ENCODE data around the gene VCAN.
A peak's percentile ranks its signal among the peaks of the same experiment; 100 is the strongest.

The VCAN gene

DNA sequence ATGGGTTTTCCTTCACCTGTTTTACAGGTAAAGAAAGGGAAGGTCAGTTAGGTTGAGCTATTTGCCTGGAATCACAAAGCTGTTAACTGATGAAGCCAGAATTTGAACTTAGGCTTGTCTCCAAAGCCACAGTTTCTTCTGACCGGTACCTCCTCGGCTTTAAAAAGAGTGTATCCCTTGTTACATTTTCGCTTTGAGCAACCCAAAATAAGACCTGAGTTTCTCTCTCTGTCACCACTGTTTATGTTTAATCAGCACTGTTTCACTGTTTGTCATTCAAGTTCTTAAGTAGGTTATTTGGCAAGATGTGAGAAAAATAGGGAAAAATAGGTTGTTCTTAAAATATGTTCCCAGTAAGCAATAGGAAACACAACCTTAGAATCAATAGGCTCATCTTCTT, 84.6 kb downstream of the VCAN start:
- TF ChIP-seq, protein P1, sequence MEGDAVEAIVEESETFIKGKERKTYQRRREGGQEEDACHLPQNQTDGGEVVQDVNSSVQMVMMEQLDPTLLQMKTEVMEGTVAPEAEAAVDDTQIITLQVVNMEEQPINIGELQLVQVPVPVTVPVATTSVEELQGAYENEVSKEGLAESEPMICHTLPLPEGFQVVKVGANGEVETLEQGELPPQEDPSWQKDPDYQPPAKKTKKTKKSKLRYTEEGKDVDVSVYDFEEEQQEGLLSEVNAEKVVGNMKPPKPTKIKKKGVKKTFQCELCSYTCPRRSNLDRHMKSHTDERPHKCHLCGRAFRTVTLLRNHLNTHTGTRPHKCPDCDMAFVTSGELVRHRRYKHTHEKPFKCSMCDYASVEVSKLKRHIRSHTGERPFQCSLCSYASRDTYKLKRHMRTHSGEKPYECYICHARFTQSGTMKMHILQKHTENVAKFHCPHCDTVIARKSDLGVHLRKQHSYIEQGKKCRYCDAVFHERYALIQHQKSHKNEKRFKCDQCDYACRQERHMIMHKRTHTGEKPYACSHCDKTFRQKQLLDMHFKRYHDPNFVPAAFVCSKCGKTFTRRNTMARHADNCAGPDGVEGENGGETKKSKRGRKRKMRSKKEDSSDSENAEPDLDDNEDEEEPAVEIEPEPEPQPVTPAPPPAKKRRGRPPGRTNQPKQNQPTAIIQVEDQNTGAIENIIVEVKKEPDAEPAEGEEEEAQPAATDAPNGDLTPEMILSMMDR (IDR thresholded peaks at IDR 0.05; ENCODE audit: low read depth, low read length, missing control alignments) = no peak
- no peak for DNase-seq (ENCODE audit: low read depth)

DNA sequence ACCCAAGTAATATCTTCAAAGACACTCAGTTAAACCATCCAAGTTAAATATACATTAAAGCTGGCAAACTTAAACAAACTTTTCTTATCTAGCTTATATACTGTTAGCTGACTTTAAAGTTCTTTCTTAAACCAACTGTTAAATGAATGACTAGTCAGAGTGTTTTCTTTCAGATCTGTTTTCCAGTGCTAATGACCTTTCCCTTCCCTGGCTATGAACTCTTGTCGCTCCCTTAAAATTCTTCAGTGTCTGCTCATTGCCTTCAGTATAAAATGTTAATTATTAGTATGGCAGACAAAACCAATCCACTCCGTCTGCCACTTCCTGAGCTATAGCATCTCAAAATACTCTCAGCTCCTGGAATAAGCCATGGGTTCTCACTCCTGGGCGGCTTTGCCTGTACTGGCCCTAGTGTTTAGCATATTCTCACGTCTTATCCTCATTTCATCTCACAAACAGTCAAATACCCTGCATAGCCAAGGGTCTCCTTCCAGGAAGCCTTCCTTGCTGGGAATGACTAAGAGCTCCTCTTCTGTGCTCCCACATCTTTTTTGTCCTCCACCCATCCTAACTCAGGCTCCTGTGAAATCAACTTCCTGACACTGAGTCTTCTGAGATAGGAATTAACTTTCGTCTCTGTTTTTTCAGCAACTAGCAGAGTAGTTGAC, 87.7 kb downstream of the VCAN start:
- no peak for DNase-seq (ENCODE audit: low read depth)
- TF ChIP-seq, protein P1 (IDR thresholded peaks at IDR 0.05; ENCODE audit: low read depth, low read length, missing control alignments) = no peak
- H3K4me3 ChIP-seq (ENCODE audit: low read depth, low read length) = no peak overlapping the region

More for the DNA sequence above, 84.6 kb downstream of the VCAN start:
- no peak overlapping the region for H3K4me3 ChIP-seq (ENCODE audit: low read depth, low read length)

DNA sequence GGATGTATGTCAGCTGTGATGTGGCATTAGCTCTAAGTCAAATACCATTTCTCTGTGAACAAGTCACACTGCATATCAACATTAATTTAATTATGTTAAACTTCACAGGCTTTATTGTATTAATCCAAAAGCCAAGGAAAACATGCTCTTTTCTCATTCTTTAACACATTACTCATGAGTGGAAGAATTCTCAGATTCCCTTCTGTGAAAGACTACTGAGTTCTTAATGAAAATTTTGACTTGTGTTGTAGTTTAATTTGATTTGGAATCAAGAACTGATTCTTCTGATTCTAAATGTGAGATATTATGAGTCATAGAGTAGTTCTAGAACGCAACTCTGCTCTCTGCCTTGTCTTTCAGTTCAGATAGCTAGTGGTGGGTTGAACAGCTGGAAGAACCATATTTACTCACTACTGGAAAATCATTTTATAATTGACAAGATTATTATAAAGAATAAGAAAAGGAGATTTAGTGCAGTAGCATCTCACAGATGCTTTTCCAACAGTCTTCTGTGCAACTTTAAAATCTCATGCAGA, 90.6 kb downstream of the VCAN start:
- DNase-seq (ENCODE audit: low read depth) = no peak
- TF ChIP-seq, protein P1 (IDR thresholded peaks at IDR 0.05; ENCODE audit: low read depth, low read length, missing control alignments) = no peak
- H3K4me3 ChIP-seq (ENCODE audit: low read depth, low read length) = no peak overlapping the region

DNA sequence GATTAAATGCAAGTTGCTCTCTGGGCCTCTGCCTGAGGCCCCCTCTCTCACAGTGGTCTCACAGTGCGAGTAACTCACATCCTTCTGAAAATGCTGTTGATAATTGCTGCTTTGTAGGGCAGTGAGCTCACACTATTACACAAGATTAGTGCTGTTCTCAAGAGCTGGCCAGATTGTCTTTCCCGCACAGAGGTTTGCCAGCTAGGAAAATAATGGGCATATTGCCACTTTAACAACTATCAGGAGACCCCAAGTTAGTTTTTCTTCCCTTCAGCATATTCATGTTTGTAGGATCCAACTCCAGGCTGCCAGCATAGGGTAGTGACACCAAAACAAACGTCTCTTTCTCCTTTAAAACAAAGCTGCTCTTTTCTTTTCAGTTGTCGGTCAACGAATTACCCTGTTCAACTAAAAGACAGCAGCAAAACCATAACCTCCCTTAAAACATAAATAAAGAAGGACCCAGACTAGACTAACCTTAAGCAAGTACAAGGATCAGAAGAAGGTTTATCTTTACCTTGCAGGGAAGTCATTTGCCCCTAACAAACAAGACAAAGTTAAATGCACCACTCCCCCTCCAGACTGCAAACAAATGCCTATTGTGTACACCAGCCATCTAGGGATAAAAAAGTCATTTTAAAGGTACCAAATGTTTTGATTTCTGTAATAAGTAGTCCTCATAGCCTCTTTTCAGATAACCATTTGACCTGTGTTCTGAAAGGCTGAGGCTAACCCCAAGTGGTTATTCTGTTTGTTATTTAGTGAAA, 91.4 kb downstream of the VCAN start:
- DNase-seq (ENCODE audit: low read depth) = no peak
- TF ChIP-seq, protein P1 (IDR thresholded peaks at IDR 0.05; ENCODE audit: low read depth, low read length, missing control alignments) = no peak
- no peak overlapping the region for H3K4me3 ChIP-seq (ENCODE audit: low read depth, low read length)

DNA sequence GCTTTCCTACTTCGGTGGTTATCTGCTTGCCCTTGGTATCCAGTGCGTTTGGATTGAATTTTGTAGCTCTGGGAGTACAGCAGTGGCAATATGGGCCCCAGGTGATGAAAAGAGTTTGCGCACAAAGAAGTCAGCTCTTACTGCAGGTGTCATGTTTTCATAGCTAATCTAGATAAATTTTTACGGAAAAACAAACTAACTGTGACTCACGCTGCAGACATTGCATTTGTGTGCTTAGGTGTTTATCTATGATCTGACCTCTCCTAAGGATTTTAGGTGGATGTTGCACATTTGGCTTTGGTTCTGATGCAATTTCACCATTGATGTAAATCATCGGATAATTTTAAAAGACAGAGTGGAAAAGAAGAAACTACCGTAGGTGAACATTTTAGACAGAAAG, 92.1 kb downstream of the VCAN start:
- no peak for DNase-seq (ENCODE audit: low read depth)
- TF ChIP-seq, protein P1 (IDR thresholded peaks at IDR 0.05; ENCODE audit: low read depth, low read length, missing control alignments) = no peak
- no peak overlapping the region for H3K4me3 ChIP-seq (ENCODE audit: low read depth, low read length)

DNA sequence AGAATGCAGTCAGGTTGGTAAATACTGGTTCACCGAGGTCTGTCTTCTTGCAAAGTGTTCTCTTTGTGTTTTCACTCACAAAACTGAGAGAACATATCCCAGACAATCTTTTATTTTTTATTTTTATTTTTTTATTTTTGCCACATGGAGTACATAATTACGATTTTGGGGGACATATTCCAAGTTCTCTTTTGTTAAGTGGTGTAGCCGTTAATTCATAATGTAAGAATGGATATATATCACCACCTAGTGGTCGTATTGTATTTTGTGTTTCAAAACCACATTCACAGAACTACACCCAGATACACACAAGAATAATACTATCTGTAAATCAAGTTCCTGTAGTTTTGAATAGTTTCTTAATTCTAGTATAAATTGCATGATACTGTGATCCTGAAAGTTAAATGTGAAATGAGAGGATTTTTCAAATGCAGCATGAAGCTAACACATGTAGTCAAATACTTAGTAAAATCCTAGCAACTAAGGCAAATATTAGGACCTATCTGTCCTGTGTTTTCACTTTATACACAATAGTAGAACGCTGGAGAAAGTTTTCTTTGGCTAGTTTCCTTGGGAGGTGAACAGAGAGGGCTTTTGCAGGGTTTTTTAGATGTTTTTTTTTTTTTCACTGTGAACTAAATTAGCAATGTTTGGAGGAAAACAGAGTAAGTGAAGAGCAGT, 92.7 kb downstream of the VCAN start:
- no peak for DNase-seq (ENCODE audit: low read depth)
- H3K4me3 ChIP-seq (ENCODE audit: low read depth, low read length) = no peak overlapping the region
- TF ChIP-seq, protein P1 (IDR thresholded peaks at IDR 0.05; ENCODE audit: low read depth, low read length, missing control alignments) = peak; percentile 23
